HEK293 (cell line): ENCODE measurements around the gene WDR45B.

Experiments
- BCL6B ChIP-seq: fragments of 450-650 bp; formaldehyde crosslinking; IDR thresholded peaks from 2 replicates; pipeline ENCODE4 v1.5.1; 2017; ENCODE audit warnings: missing biosample characterization, missing genetic modification characterization
- CTCF ChIP-seq: fragments of 450-650 bp; formaldehyde crosslinking; IDR thresholded peaks from 2 replicates; pipeline ENCODE4 v1.5.1; 2016; ENCODE audit warnings: missing biosample characterization, missing genetic modification characterization
- SALL2 ChIP-seq: fragments of 450-650 bp; formaldehyde crosslinking; IDR thresholded peaks from 2 replicates; pipeline ENCODE4 v1.5.0; 2017; ENCODE audit warnings: missing biosample characterization, mild to moderate bottlenecking, missing genetic modification characterization, borderline replicate concordance
- ZNF10 ChIP-seq: fragments of 450-650 bp; formaldehyde crosslinking; IDR thresholded peaks from 2 replicates; pipeline ENCODE4 v1.5.1; 2017; ENCODE audit warnings: missing biosample characterization, missing genetic modification characterization
- ZNF354C ChIP-seq: fragments of 450-650 bp; formaldehyde crosslinking; IDR thresholded peaks from 2 replicates; pipeline ENCODE4 v1.5.1; 2016; ENCODE audit warnings: missing biosample characterization, missing genetic modification characterization, low read depth, borderline replicate concordance
- ZNF830 ChIP-seq: fragments of 450-650 bp; IDR thresholded peaks from 2 replicates; pipeline ENCODE4 v1.5.0; 2018; ENCODE audit warnings: missing biosample characterization, missing genetic modification characterization, low read depth, mild to moderate bottlenecking, moderate library complexity

- TF ChIP-seq ZNF830 (tag by site-specific recombination) (no peak), BCL6B (no peak), CTCF (tag by site-specific recombination) (no peak), SALL2 (tag by site-specific recombination) (no peak), ZNF10 (no peak), ZNF354C (no peak)
Observed at GRCh38 chr17:82675476-82676245, 27.4 kb upstream of the WDR45B start.
